Epithelial cell of prostate (primary cell): ENCODE measurements around the gene GLCE.
"Not testable (repeated sequence)": the region's sequence is repeated elsewhere in the genome, so short reads cannot be mapped to it uniquely, and the experiment has no call there.

Experiments
- DNase-seq: peaks from one replicate; pipeline ENCODE4 v3.0.0-alpha.2; 2011; ENCODE audit warnings: low read depth, low spot score
- H3K27ac ChIP-seq: fragments of 450-650 bp; 2 replicates; pipeline ENCODE4 v1.5.1; 2017; ENCODE audit warnings: mild to moderate bottlenecking

GLCE gene

DNA sequence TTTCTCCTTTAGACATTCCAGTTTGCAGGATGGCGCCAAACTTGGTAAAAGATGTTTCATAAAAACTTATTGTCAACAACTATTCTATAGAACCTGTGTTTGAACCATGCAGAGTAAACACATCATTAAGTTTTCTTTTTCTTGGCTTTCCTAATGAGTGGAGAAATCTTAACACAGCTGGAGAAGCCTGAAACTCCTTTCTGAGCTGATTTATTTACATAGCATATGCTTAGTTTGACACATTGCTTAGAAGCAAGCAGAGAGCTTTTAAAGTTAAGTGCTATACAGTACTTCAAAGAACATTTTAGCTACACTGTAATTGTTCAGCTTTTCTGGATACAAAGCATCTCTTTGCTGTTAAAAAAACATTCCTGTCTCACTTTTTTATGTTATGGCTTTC is 77.3 kb downstream of the GLCE start:
- no peak for DNase-seq
- H3K27ac ChIP-seq: no peak overlapping the region

DNA sequence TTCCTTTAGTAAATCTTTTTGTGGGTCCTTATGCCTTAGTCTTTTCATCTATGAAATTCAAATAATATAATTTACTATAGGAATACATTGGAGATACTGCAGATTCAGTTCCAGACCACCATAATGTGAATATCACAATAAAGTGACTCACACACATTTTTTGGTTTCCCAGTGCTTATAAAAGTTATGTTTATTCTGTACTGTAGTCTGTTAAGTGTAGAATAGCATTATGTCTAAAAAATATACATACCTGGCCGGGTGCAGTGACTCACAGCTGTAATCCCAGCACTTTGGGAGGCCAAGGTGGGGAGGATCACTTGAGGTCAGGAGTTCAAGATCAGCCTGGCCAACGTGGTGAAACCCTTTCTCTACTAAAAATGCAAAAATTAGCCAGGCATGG is 84.4 kb downstream of the GLCE start:
- no peak for DNase-seq
- no peak overlapping the region for H3K27ac ChIP-seq

DNA sequence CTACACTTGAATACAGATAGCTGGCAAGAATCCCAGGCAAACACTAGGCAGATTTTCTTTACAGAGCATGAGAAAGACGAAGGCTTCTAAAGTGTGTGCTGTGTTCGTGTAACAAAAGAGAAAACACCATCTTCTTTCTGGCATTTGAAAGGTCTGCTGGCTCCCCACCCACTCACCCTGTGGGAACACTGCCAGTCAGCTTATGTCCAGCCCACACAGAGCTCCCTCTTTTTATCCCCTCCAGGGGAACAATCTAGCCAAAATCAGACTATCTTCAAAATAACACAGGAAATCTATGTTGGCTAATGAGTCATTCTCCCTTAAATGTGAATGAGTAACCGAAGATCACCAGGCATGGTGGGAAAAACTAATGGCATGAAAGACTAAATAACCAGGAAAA is 92.7 kb downstream of the GLCE start:
- peak overlapping the region; percentile 26 for H3K27ac ChIP-seq
- peak; percentile 3 for DNase-seq

DNA sequence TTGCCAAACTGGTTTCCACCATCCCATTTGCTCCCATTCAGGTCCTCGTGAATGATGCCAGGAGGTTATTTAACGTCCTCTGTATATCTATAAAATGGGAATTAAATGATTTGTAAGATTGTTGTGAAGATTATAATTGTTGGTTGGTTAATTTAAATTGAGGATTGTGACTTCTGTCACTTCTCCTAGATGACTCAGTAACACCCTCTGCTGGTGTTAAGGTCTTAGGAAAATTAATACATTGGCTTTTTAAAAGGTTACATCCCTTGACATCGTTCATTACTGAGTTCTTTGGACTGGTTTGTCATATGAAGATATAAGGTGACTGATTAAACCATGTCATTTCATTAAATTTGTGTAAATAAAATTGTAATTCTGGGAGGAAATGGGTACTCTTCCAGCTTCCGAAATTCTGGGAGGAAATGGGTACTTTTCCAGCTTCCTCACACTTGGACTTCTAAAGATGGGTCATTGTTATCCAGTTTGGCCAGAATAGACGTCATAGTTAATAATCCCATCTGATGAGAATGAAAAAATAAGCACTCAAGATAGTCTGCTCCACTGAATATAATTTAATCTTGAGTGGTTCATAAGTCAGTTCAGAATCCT is 105.0 kb downstream of the GLCE start:
- DNase-seq: no peak
- no peak overlapping the region for H3K27ac ChIP-seq

DNA sequence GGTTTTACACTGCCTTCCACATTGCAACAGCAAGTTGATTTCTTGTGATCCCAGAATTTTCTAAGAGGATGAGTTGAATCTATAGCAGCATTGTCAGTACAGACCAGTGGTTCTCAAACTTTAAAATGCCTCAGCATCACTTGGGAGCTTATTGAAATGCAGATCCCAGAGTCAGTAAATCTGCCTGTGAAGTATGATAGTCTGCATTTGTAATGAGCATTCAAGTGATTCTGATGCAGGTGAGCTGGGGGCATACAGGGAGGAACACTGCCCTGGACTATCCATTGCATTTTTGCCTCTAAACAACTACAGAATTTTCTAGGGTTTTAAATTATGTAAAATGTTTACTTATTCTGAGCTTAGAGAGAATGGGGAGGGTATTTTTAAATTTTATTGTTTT is 110.8 kb downstream of the GLCE start:
- DNase-seq: no peak
- H3K27ac ChIP-seq: no peak overlapping the region

DNA sequence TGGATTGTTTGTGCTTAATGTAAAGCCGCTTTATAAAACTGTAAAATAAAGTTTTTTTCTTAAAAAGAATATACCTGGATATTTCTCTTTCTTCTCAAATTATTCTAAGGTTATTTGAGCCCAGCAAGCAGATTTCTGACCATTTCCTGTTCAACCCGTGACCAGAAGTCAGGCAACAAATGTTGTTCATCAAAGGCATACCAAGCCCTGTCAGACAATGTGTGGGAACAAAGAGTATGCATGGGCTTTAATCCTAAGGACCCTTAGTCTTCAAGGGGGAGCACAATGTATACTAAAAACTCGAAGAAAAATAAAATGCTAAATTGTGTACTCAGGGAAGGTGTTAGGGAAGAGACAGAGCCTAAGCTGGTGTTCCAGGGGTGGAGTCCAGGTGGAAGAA is 111.7 kb downstream of the GLCE start:
- no peak for DNase-seq
- H3K27ac ChIP-seq: no peak overlapping the region

DNA sequence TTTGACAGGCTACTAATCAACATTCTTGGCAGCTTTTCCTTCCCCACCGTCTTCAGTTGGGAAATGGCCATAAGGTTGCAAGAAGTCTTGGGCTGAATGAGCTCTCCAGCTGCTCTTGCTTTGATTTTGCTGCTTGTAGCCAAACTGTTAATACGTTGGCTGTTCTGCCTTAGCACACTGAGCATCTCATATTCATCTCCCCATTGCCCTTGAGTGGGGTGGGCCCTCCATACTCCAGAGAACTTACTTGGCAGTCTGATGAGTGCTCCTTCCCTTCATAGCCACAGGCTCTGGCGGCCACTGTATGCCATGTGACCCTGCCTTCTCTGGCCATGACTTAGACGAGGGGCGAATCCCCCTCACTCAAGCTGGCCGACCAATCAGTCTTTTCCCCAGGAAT is 112.5 kb downstream of the GLCE start:
- DNase-seq: no peak
- no peak overlapping the region for H3K27ac ChIP-seq

DNA sequence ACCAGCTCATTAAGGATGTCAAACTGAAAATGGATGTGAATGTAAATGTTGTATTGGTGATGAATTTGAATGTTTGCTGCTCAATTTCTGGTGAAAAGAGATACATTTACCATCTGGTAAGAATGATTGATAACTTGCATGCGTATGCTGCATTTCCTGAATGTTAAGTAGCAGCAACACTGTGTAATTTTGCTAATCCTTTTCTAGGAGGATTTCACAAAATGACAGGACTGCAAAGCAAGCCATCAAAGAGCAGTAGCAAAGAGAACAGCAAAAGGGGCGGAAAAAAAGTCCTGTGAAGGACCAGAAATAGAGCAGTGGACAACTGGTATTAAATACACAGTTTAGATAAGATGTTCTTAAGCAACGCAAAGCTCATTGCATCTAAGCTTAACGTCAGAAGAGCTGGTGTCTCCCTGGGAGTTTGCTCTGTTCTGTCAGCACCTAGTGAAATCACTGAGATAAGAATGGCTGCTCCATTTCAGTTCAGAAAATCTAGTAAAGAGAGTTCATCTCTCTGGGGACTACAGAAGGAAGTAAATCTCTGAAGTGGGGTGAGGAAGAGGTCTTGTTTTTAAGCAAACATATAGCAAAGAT is 114.7 kb downstream of the GLCE start:
- no peak overlapping the region for H3K27ac ChIP-seq
- no peak for DNase-seq

DNA sequence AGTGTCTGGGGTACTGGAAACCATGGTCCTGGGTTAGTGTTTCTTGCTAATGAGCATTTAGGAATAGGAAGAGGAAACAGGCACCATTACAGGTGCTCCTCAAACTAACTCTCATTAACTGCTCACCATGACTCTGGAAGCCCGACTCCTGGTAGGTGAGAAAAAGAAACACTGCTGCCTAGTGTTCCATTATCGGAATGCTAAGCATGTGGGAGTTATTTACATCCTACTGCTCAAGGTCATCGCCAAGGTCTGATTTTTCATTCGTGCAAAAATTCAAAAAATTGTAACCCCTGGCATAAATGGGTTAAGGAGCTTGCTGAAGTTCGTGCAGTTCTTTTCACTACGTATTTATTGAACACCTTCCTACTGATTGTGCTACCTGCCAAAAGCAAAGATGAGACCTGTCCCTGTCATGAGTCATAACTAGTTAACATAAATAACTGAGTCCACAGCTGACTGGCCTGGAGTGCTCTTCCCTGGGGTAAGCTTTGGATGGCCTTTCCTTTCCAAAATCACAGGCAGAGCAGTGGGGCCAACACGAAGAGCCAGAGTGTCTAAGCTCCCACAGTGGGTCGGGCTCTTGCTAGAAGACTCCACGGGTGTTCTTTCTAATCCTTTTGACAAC is 115.6 kb downstream of the GLCE start:
- no peak overlapping the region for H3K27ac ChIP-seq
- no peak for DNase-seq

DNA sequence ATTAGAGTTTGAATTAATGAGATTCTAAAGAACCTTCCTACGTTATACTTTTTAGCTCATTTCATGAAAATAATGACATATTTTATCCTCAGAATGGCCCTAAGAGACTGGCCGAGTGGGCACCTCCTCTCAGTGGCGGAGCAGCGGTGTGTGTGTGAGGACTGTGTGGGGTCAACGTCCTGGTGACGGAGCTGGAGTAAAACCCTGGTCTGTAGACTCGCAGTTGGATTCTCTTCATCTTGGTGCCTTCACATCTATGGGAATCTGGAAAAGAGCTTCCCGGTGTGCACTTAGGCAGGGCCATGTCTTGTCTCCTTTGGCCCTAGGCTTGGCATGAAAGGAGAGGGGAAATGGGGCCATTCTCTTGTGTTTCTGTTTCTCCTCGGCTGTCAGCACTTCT is 116.9 kb downstream of the GLCE start:
- no peak for DNase-seq

DNA sequence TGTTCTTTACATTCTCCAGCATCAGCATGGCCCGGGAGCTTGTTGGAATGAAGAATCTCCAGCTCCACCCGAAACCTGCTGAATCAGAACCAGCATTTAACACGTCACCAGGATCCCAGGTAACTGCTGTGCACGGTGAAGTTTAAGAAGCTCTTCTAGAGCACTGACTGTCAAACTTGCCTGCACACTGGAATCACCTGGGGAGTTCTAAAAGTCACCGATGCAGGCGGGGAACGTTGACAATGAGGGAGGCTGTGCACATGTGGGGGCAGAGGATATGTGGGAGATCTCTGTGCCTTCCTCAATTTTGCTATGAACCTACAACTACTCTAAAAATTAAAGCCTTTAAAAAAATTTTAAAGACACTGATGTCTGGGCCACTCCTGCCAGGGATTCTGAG is 119.2 kb downstream of the GLCE start:
- no peak overlapping the region for H3K27ac ChIP-seq
- no peak for DNase-seq

More for the DNA sequence above, 116.9 kb downstream of the GLCE start:
- no peak overlapping the region for H3K27ac ChIP-seq

DNA sequence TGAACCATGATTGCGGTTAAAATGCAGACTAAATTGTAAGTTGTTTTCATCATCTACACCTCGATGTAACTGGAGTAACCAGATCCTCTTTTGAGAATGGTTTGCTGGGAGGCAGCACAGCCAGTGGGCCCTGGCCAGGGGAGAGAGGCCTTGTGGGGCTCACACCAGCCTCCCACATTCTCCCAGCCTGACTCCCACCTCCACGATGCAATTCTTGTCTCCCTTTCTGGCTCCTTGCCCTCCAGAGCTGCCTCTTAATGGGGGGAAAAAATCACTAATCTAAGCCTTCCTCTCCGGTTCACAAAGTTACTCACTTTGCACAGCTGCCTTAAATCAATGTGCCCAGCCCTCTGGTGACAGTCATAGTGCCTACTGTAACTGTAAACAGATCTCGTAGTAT is 120.3 kb downstream of the GLCE start:
- no peak overlapping the region for H3K27ac ChIP-seq
- no peak for DNase-seq

DNA sequence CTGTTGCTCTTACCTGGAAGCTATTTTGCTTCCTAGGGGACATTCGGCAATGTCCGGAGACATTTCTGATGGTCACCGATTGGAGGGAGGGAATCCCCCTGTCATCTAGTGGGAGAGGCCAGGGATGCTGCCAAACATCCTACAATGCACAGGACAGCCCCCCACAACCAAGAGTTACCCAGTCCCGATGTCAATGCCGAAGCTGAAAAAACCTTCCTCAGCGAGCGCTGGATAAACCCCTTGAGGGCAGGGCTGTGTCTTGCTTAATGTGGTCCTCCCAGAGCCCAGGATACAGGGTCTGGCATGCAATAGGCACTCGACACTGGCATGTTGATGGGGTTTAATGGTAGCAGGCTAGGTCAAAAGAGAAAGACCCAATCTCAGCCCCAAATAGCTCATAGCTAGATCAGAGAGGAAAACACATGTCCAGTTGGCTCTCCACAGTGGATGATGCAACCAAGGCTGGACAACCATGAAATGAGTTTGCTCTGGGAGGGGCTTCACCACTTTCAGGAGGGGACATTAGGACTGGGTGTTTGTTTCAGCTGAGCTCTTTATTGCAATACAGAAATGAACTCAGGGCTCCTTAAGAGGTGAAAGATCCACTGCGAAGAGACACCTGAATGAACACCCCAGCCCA is 121.8 kb downstream of the GLCE start:
- no peak for DNase-seq
- no peak overlapping the region for H3K27ac ChIP-seq

DNA sequence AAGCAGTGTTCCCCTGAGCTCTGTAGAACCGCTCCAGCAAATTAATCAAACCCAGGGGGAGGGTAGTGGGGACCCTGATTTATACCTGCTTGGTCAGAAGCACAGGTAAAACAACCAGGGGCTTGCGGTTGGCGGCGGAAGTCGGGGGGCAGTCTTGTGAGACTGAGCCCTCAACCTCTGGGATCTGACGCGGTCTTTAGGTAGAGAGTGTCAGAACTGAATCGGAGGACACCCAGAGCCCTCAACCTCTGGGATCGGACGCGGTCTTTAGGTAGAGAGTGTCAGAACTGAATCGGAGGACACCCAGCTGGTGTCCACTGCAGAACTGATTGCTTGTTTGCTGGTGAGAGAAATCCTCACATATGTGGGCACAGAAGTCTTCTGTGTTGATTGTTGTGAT is 125.4 kb downstream of the GLCE start:
- no peak overlapping the region for H3K27ac ChIP-seq
- no peak for DNase-seq

DNA sequence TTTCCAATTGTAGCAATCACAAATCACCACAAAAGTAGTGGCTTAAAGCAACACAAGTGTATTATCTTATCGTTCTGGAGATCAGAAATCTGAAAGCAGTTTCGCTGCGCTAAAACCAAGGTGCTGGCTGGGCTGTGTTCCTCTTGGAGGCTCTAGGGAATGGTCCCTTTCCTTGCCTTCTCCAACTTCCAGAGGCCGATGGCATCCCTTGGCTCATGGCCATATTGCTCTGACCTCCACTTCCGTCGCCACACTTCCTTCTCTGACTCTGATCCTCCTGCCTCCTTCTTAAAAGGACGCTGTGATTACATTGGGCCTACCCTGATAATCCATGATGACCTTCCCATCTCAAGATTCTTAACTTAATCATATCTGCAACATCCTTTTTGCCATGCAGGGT is 127.6 kb downstream of the GLCE start:
- no peak for DNase-seq
- no peak overlapping the region for H3K27ac ChIP-seq

DNA sequence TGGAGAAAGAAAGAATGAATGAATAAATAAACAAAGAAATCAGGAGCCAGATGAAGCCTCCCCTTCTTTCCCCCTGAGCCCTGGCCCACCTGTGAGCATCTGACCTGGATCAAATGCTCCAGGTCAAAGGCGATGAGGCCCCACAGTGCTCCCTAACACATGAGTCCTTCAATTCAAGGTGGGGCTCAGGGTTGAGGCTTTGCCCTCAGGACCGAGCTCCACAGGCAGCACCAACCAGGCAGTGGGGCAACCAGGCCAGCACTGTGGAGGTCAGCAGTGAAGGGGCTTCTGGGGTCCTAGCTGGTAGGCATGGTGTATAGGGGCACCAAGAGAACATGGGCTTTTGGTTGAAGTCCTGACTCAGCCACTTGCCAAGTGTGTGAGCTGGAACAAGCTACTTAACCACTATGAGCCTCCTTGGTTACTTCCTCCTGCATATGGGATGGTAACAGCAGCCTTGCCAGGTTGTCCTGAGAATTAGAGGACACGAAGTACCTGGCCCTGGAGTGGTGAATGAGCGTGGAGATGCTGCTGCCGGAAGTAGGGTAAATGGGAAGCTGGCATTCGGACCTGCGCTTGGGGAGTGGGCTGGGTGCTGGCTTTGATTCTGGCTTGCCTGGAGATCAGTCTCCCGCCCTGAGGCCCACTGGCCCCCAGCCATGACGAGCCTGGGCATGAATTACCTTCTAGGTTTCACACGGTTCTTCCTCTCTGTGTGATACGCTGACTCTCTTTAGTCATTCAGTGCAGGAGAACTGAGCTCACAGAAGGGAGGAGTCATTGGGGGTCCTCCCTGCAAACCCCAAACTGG is 128.3 kb downstream of the GLCE start:
- DNase-seq: peak; percentile 12

DNA sequence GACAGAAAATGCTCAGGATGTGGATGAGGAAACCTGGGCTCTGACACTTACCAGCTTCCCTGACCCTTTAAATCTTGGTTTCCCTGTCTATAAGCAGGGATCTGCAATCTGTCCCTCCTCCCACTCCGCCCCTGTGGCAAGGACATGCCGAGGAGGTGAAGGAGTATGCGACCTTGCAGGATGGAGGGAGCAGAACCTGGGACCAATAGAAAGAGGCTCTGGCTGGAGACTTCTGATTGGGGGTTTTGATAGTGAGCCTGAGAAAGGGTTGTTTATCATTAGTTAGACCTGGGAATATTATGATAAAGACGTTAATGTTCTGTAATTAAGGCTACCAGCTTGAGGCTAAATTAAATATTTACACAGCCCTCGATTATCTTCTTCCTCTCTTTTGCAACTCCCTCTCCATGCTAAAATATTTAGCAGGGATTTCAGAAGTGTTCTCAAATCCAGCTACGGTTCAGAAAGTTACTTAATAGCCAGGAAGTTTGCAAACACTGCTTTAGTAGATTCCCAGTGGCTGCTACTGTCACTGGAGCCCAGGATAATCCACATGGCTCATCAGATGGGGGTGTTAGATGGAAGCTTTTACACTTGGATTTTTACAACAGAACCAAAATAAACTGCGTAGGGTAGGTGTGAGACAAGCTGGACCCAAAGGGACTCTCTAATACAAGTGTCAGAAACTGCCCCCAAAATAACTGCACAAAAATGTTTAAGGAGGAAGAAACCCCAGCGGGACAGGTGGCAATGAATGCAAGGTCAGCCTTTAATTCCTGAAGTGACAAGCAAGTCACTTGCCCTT is 129.1 kb downstream of the GLCE start:
- H3K27ac ChIP-seq: no peak overlapping the region
- DNase-seq: no peak

More for the DNA sequence above, 128.3 kb downstream of the GLCE start:
- no peak overlapping the region for H3K27ac ChIP-seq

DNA sequence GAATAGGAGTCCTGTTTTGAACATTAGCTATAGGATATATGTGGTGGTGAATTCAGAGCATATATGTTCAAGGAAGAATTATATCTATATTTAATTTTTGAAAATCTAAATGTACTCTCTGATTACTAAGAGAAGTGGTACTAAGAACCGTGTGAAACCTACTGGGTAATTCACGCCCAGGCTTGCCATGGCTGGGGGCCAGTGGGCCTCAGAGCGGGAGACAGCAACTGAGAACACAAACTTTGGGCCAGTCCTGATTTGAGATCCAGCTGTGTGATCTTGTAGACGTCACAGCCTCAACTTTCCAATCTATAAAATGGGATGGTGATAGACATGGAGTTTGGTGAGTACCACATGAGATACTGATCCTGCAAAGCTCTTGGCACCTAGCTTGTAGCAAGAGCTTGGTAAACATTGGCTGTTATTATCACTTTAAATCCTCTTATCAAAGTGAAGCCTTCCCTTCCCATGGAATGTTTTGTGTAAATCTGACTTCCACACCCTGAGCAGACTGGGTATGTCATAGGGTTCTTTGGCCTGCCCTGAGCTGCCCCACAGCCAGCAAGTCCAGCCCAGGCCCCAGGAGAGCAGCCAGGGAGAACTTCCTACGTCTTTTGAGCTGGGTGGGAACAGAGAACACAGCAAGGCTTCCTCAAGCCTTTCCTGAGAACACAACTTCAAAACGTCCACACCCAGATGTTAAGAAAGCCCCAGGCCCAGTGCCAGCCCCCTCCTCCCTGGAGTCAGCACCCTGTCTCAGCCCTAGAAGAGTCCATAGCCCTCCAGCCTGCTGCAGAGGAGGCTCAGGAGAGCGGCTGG is 130.1 kb downstream of the GLCE start:
- DNase-seq: no peak

DNA sequence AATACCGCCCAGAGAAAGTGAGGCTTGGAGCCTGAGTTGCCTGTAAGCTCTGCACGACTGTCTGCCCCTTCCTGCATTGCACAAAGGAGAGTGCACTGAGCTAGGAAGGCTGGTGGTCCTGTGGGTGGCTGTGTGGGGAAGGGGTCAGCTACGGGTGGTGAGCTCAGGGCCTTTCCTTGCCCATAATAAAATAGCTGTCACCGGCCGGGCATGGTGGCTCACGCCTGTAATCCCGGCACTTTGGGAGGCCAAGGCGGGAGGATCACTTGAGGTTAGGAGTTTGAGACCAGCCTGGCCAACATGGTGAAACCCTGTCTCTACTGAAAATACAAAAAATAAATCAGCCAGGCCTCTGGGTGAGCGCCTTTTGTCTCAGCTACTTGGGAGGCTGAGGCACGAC is 131.2 kb downstream of the GLCE start:
- DNase-seq, H3K27ac ChIP-seq: not testable (repeated sequence)

More for the DNA sequence above, 130.1 kb downstream of the GLCE start:
- H3K27ac ChIP-seq: no peak overlapping the region
